SK-N-MC (cell line): ENCODE results near the gene C1orf115.

Experiments used
- DNase-seq: peaks from one replicate; pipeline ENCODE4 v3.0.0-alpha.2; 2011; ENCODE audit warnings: low read depth, low spot score
- H3K27ac ChIP-seq: fragments of 200-600 bp; sonication (generic); 2 replicates; pipeline ENCODE4 v1.5.1; 2016; ENCODE audit warnings: mixed run types
- H3K36me3 ChIP-seq: fragments of 200-600 bp; sonication (generic); 2 replicates; pipeline ENCODE4 v1.6.1; 2017; ENCODE audit warnings: antibody characterized with exemption, low read length, mixed read lengths; ENCODE audit not compliant: insufficient read depth
- H3K4me3 ChIP-seq: fragments of 200-600 bp; sonication (generic); 2 replicates; pipeline ENCODE4 v1.5.1; 2016
- H3K9ac ChIP-seq: fragments of 200-600 bp; sonication (generic); 2 replicates; pipeline ENCODE4 v1.8.0; 2017; ENCODE audit warnings: mixed run types, mixed read lengths; ENCODE audit not compliant: insufficient read length
- H3K9me3 ChIP-seq: fragments of 200-600 bp; sonication (generic); 2 replicates; pipeline ENCODE4 v1.6.1; 2017; ENCODE audit warnings: low read depth, mild to moderate bottlenecking, antibody characterized with exemption, low read length, moderate library complexity, mixed read lengths
- EZH2 ChIP-seq: fragments of 200-600 bp; sonication (generic); IDR thresholded peaks from one replicate; pipeline ENCODE4 v1.6.1; 2017; ENCODE audit warnings: antibody characterized with exemption
- FOXP2 ChIP-seq: optimal IDR thresholded peaks from 2 replicates; pipeline ENCODE3; 2011; ENCODE audit warnings: mild to moderate bottlenecking, moderate library complexity; ENCODE audit not compliant: insufficient read depth; ENCODE audit errors: extremely low read length, control extremely low read depth
- POLR2AphosphoS5 ChIP-seq: IDR thresholded peaks from 2 replicates; pipeline ENCODE4 v1.6.1; 2012; ENCODE audit warnings: mild to moderate bottlenecking, low read depth, low read length, borderline replicate concordance

Gene C1orf115

DNA sequence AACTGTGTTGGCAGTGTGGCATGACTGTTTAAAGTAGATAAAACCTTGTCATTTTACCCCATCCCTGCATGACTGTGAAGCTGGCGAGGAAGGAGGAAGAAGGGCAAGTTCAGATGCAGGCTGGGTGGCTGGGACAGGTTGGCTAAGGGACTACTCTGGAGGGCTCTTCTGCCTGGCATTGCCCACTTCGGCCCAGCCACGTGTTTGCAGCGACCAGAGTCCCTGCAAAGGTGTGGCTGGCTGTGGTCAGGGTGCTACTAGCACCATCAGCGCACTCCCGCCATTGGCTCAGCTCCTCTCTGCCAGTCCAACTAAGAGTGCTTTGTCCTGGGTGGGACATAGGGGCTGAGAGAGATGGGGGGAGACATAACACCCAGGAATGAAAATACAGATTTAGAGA lies 7.2 kb downstream of the C1orf115 start:
- H3K36me3 ChIP-seq = no peaks in the 10 kb centered on the region
- no peak overlapping the region for H3K9ac ChIP-seq
- no peak overlapping the region for H3K27ac ChIP-seq
- H3K4me3 ChIP-seq = no peak overlapping the region
- no peak for DNase-seq
- TF ChIP-seq FOXP2 = no peak
- no peak for TF ChIP-seq EZH2
- no peak for TF ChIP-seq POLR2AphosphoS5
- H3K9me3 ChIP-seq = no peaks in the 10 kb centered on the region

- no peaks in the 10 kb centered on the region for H3K36me3 ChIP-seq
- no peaks in the 10 kb centered on the region for H3K9me3 ChIP-seq
- TF ChIP-seq EZH2 (no peak), FOXP2 (no peak), POLR2AphosphoS5 (no peak)
- DNase-seq = no peak
- H3K27ac ChIP-seq = no peak overlapping the region
- no peak overlapping the region for H3K9ac ChIP-seq
- no peak overlapping the region for H3K4me3 ChIP-seq
Observed at GRCh38 chr1:220698607-220699016, 8.4 kb downstream of the C1orf115 start.

DNA sequence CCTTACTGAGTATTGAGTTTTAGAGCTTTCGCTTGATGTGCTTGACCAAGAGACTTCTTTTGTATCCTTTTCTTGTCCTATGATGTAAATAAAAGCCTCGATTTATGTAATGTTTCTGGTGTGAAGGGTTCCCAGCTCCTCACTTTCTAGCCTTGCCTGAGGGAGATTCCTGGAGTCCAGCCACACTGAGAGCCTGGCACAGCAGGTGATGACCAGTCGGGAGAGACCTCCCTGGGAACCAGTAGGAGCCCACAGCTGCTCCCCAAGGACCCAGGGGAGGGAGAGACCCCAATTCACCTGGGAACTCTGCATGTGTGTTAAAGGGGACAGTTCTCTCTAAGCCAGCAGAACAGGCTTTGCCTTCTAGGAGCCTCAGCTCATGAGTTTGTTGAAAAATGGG lies 8.9 kb downstream of the C1orf115 start:
- H3K9me3 ChIP-seq = no peaks in the 10 kb centered on the region
- no peak overlapping the region for H3K9ac ChIP-seq
- no peak overlapping the region for H3K4me3 ChIP-seq
- DNase-seq = no peak
- TF ChIP-seq POLR2AphosphoS5 = no peak
- no peak for TF ChIP-seq FOXP2
- TF ChIP-seq EZH2 = no peak
- no peaks in the 10 kb centered on the region for H3K36me3 ChIP-seq
- no peak overlapping the region for H3K27ac ChIP-seq

GRCh38 chr1:220700556-220701179 lies 10.5 kb downstream of the C1orf115 start:
- H3K27ac ChIP-seq = no peak overlapping the region
- no peaks in the 10 kb centered on the region for H3K36me3 ChIP-seq
- H3K4me3 ChIP-seq = no peak overlapping the region
- DNase-seq = no peak
- H3K9me3 ChIP-seq = no peaks in the 10 kb centered on the region
- no peak overlapping the region for H3K9ac ChIP-seq
- TF ChIP-seq EZH2 (no peak), FOXP2 (no peak), POLR2AphosphoS5 (no peak)

- Histone ChIP-seq H3K36me3 (no peaks in the 10 kb centered on the region), H3K9me3 (no peaks in the 10 kb centered on the region), H3K9ac (no peak overlapping the region), H3K4me3 (no peak overlapping the region), H3K27ac (no peak overlapping the region)
- TF ChIP-seq EZH2 = no peak
- no peak for TF ChIP-seq POLR2AphosphoS5
- TF ChIP-seq FOXP2 = no peak
- DNase-seq = no peak
Observed at GRCh38 chr1:220701974-220702373, 11.8 kb downstream of the C1orf115 start.

- DNase-seq = no peak
- no peaks in the 10 kb centered on the region for H3K9me3 ChIP-seq
- H3K4me3 ChIP-seq = no peak overlapping the region
- H3K9ac ChIP-seq = no peak overlapping the region
- H3K36me3 ChIP-seq = no peaks in the 10 kb centered on the region
- no peak overlapping the region for H3K27ac ChIP-seq
- TF ChIP-seq EZH2 (no peak), POLR2AphosphoS5 (no peak), FOXP2 (no peak)
Observed at GRCh38 chr1:220702733-220703270, 12.6 kb downstream of the C1orf115 start.

- Histone ChIP-seq H3K36me3 (no peaks in the 10 kb centered on the region), H3K9ac (no peak overlapping the region), H3K4me3 (no peak overlapping the region), H3K9me3 (no peaks in the 10 kb centered on the region), H3K27ac (no peak overlapping the region)
- no peak for DNase-seq
- TF ChIP-seq EZH2 (no peak), POLR2AphosphoS5 (no peak), FOXP2 (no peak)
Observed at GRCh38 chr1:220703305-220703704, 13.1 kb downstream of the C1orf115 start.

DNA sequence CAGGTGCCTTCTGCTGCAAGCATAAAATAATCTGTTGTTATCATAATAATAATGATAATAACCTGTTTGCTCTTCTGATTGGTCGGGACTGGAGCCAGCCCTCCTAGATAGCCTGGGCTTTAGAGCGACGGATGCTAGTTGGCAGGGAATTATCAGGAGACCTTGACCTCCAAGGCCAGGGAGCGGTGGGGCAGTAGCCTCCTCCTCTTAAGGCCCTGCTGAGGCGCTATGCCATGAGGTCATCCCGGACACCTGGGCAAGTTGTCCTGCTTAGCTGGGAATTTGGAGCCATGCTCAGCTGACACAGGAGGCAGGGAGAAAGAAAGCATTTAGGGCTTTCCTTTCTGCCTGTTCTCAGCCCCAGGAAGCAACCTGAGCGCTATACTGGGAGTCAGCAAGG lies 15.6 kb downstream of the C1orf115 start:
- Histone ChIP-seq H3K9ac (no peak overlapping the region), H3K27ac (no peak overlapping the region), H3K4me3 (no peak overlapping the region), H3K9me3 (no peaks in the 10 kb centered on the region), H3K36me3 (no peaks in the 10 kb centered on the region)
- TF ChIP-seq EZH2 (no peak), FOXP2 (no peak), POLR2AphosphoS5 (no peak)
- no peak for DNase-seq

DNA sequence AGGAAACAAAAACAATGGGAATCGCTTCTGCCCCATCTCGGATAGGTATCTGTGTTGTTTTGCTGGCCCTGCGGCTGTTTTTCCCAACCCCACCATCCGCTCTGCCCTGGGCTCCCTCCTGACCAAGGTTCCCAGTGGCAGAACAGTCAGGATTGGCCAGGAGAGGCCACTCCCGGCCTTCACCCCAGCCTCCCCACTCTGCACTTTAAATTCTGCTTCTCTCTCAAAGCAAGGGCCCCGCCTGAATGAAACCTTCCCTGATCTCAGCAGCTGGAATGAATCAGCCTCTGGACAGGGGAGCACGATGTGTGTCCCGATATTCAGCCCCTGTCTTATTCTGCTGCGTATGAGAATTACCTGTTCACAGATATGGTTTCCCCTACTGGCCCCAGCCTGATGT lies 16.3 kb downstream of the C1orf115 start:
- no peaks in the 10 kb centered on the region for H3K36me3 ChIP-seq
- H3K9me3 ChIP-seq = no peaks in the 10 kb centered on the region
- TF ChIP-seq FOXP2 (no peak), EZH2 (no peak), POLR2AphosphoS5 (no peak)
- H3K27ac ChIP-seq = no peak overlapping the region
- no peak overlapping the region for H3K4me3 ChIP-seq
- no peak for DNase-seq
- H3K9ac ChIP-seq = no peak overlapping the region
